ENCODE data around the gene SELPLG. TPM values are rescaled to one million over a fixed set of nuclear protein-coding genes. Genes with fewer than 3 reads are reported as not detected.
A peak's percentile ranks its signal among the peaks of the same experiment; 100 is the strongest.

SELPLG gene
- total and polyA plus RNA-seq, 8 donors = 3.0 to 61.0 (median 4.2) TPM

DNA sequence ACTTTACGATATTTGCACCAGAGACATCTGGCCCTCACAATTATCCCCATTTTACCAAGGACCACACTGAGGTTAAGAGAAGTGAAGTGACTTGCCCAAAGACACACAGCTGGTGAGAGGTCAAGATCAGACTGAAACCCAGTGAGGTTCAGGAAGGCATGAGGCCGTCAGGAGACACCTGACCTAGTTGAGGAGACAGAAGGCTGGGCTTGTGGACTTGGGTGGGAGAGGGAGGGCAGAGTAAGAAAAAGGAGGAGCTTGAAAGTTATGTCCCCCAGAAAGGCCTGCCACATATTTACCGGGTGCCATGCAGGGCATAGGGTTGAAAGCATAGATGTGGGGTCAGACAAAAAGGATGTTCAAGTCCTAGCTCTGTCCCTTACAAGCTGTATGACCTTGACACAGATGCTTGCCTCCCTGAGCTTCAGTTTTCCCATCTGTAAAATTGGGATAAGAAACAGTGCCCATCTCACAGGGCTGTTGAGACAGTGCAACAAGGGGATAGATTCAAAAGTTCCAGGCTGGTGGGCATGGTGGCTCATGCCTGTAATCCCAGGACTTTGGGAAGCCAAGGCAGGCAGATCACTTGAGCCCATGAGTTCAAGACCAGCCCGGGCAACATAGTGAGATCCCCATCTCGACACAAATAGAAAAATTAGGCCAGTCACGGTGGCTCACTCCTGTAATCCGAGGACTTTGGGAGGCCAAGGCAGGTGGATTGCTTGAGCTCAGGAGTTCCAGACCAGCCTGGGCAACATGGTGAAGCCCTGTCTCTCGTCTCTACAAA, 6.4 kb downstream of the SELPLG start:
- peaks cover 0 to 24% of the 10 kb centered on the region in 2 donors for H3K36me3 ChIP-seq
- H3K27ac ChIP-seq = peak overlapping the region in 1 of 2 donors; percentile 94
- no peak for DNase-seq
- TF ChIP-seq, protein P1, sequence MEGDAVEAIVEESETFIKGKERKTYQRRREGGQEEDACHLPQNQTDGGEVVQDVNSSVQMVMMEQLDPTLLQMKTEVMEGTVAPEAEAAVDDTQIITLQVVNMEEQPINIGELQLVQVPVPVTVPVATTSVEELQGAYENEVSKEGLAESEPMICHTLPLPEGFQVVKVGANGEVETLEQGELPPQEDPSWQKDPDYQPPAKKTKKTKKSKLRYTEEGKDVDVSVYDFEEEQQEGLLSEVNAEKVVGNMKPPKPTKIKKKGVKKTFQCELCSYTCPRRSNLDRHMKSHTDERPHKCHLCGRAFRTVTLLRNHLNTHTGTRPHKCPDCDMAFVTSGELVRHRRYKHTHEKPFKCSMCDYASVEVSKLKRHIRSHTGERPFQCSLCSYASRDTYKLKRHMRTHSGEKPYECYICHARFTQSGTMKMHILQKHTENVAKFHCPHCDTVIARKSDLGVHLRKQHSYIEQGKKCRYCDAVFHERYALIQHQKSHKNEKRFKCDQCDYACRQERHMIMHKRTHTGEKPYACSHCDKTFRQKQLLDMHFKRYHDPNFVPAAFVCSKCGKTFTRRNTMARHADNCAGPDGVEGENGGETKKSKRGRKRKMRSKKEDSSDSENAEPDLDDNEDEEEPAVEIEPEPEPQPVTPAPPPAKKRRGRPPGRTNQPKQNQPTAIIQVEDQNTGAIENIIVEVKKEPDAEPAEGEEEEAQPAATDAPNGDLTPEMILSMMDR (IDR thresholded peaks at IDR 0.05) = no peak
- H3K9me3 ChIP-seq = no peaks in the 10 kb centered on the region
- H3K4me3 ChIP-seq = no peak overlapping the region
- intact Hi-C loops (cut with DNase I) = no loop called here
- no peaks in the 10 kb centered on the region for H3K27me3 ChIP-seq
- H3K4me1 ChIP-seq = peaks cover 27 to 74% of the 10 kb centered on the region in 2 donors
- ATAC-seq = no peak

GRCh38 chr12:108625228-108625627, 8.5 kb downstream of the SELPLG start:
- DNase-seq = no peak
- no peak for ATAC-seq
- no peak overlapping the region for H3K27ac ChIP-seq
- peaks cover 0 to 36% of the 10 kb centered on the region in 2 donors for H3K36me3 ChIP-seq
- TF ChIP-seq, protein P1 (IDR thresholded peaks at IDR 0.05) = no peak
- intact Hi-C loops (cut with DNase I) = no loop called here
- H3K4me3 ChIP-seq = no peak overlapping the region
- H3K4me1 ChIP-seq = peaks cover 30 to 76% of the 10 kb centered on the region in 2 donors
- H3K9me3 ChIP-seq = no peaks in the 10 kb centered on the region
- H3K27me3 ChIP-seq = no peaks in the 10 kb centered on the region

GRCh38 chr12:108623577-108623976, 10.1 kb downstream of the SELPLG start:
- Histone ChIP-seq H3K27me3 (no peaks in the 10 kb centered on the region), H3K27ac (peak overlapping the region in 1 of 2 donors; percentile 87), H3K4me3 (no peak overlapping the region), H3K4me1 (peaks cover 16 to 72% of the 10 kb centered on the region in 2 donors), H3K36me3 (peaks cover 0 to 36% of the 10 kb centered on the region in 2 donors), H3K9me3 (no peaks in the 10 kb centered on the region)
- no peak for ATAC-seq
- TF ChIP-seq, protein P1 (IDR thresholded peaks at IDR 0.05) = no peak
- no peak for DNase-seq
- intact Hi-C loops (cut with DNase I) = no loop called here

DNA sequence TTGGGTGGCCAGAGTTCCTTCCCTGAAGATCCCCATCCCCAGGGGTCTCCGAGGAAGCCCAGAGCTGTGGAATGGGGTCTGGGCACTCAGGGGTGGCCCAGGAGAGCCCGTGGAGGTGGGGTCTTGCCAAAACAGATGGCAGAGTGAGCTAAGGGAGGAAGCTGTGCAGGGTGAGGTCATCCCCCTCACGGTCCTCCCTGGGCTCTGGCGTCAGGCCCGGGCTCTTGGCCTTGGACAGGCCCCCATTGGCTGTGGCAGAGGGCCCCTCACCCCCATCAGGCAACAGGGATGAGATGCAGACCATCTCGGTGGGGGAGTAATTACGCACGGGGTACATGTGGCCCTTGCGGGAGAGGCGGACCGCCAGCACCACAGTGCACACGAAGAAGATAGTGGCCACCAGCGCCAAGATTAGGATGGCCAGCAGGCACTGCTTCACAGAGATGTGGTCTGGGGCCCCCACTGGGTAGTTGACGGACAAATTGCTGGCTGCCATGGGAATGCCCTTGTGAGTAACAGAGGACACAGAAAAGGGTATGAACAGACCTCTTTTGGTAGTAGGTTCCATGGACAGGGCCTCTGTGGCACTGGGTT, 10.7 kb downstream of the SELPLG start:
- Histone ChIP-seq H3K36me3 (peaks cover 0 to 36% of the 10 kb centered on the region in 2 donors), H3K27me3 (no peaks in the 10 kb centered on the region), H3K4me1 (peaks cover 16 to 72% of the 10 kb centered on the region in 2 donors), H3K4me3 (no peak overlapping the region), H3K27ac (peak overlapping the region; percentile 58 to 87), H3K9me3 (no peaks in the 10 kb centered on the region)
- DNase-seq = no peak
- TF ChIP-seq, protein P1 (IDR thresholded peaks at IDR 0.05) = no peak
- intact Hi-C loops (cut with DNase I) = no loop called here
- ATAC-seq = no peak

- no peaks in the 10 kb centered on the region for H3K27me3 ChIP-seq
- H3K4me3 ChIP-seq = no peak overlapping the region
- intact Hi-C loops (cut with DNase I) = no loop called here
- DNase-seq = peak in 1 of 4 donors; percentile 67
- H3K4me1 ChIP-seq = peaks cover 16 to 72% of the 10 kb centered on the region in 2 donors
- H3K9me3 ChIP-seq = no peaks in the 10 kb centered on the region
- H3K27ac ChIP-seq = peak overlapping the region; percentile 58 to 87
- TF ChIP-seq, protein P1 (IDR thresholded peaks at IDR 0.05) = no peak
- peak; percentile 31 for ATAC-seq
- peaks cover 0 to 36% of the 10 kb centered on the region in 2 donors for H3K36me3 ChIP-seq
Measured at GRCh38 chr12:108622421-108622820, 11.3 kb downstream of the SELPLG start.
